GM12874 (cell line): ENCODE measurements around the gene PARD3.

Experiments
- CTCF ChIP-seq: IDR thresholded peaks from 2 replicates; pipeline ENCODE4 v1.5.1; 2011; ENCODE audit warnings: low read depth, mild to moderate bottlenecking, control low read depth, low read length, moderate library complexity; ENCODE audit not compliant: insufficient read depth

The PARD3 gene

DNA sequence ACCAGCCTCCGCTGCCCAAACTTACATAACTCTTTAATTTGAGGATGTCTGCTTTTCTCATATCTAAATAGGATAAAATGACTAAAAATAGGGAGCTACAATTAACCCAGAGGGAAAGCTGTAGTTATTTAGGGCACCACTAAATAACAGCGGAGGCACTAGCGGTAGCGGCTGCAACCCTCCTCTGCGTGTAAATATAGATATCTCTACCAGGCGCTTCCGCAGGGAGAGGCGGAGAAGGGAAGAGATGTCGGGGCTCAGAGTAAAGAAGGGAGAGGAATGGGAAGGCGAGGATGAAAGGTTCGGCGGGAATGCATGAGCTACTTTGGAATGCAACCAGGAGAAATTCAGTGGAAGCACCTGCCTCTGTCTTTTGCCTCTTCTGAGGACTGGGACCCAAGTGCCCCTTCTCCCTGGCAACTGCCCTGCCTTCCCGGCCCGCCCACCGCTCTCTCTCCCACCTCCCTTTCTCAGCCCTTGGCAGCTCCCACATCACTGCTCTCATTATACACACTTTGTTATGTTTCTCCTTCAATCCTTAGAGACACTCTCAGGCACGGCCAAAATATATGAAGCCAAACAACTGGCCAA lies 698.3 kb downstream of the PARD3 start:
- TF ChIP-seq CTCF = no peak

- no peak for TF ChIP-seq CTCF
Measured at GRCh38 chr10:34116220-34116641, 698.9 kb downstream of the PARD3 start.

DNA sequence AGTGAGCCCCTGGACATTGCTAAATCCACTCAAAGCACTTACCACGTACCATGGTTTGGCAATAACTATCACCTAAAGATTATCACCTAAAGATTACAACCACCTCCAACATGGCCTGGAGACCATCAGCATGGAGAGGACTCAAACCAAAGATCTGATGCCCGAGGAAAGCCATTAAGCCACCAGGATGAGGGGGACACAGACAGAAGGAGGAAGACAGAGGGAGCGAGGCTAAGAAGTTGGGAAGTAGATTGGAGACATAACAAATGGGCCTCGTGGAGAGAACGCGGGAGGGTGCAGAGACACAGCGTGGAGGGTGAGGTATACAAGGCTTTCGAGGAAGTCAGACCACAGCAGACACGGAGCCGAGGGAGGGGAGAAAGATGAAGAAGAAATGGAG lies 700.2 kb downstream of the PARD3 start:
- TF ChIP-seq CTCF = no peak

- TF ChIP-seq CTCF = no peak
Measured at GRCh38 chr10:34113504-34114225, 701.4 kb downstream of the PARD3 start.

GRCh38 chr10:34112171-34112782 lies 702.8 kb downstream of the PARD3 start:
- TF ChIP-seq CTCF = no peak

DNA sequence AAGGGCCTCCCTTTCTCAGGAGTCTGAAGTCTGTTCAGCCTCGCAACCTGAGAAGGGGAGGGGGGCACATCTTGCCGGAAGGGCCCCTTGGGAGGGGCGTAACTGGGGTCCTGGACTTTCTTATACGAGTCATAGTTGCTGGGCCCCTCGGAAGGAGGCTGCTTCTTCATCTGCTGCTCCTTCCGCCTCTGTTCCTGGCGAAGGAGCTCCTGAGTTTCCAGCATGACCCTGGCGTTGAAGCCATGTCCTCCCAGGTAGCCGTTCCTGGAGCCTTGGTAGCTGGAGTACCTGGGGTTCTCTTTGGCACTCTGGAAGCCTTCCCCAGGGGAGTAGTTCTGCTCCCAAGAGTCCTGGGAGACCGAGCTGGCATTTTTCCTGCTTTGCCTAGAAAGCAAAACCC lies 703.9 kb downstream of the PARD3 start:
- TF ChIP-seq CTCF = no peak

DNA sequence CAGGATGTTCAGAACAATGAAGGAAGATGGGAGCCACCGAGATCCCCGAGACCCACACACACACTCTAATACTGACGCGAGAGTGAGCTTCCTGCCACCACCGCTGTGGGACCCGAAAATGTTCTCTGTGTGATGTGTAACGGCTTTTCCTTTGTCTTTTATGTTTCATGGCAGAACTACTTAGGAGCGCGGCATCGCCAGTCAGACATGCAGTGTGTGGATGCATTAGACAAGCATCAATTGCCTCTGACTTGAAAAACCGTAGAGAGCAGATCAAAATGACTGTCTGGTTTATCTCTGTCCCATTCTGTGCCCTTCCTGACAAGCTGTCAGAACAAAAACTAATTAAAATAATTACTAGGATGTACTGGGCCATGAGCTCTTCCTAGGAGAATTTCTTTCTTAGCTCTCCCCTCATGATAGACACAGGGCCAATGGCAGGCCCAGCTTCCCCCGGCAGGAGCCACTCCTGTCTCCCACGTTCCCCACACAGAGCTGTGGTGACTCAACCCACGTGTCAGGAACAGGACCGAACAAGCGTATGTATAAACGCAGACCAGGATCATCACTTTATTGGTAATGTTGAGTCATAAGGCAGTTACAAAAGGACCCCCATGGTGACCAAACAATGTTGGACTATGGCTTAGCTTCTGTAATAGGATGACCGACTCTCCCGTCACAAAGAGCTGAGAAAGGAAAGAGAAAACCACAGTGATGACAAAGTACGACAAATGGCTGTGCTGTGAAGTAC lies 705.0 kb downstream of the PARD3 start:
- TF ChIP-seq CTCF = no peak
